PC-9 (cell line): Measurements from ENCODE around the gene PEA15.

ENCODE experiments used
- CTCF ChIP-seq: fragments of 200-600 bp; sonication (generic); conservative IDR thresholded peaks from 2 replicates; pipeline ENCODE4 v1.6.1; 2017; ENCODE audit warnings: mixed run types, antibody characterized with exemption, mild to moderate bottlenecking, moderate library complexity
- EZH2 ChIP-seq: fragments of 200-600 bp; sonication (generic); IDR thresholded peaks from 2 replicates; pipeline ENCODE4 v1.8.0; 2017; ENCODE audit warnings: antibody characterized with exemption, low read depth

DNA sequence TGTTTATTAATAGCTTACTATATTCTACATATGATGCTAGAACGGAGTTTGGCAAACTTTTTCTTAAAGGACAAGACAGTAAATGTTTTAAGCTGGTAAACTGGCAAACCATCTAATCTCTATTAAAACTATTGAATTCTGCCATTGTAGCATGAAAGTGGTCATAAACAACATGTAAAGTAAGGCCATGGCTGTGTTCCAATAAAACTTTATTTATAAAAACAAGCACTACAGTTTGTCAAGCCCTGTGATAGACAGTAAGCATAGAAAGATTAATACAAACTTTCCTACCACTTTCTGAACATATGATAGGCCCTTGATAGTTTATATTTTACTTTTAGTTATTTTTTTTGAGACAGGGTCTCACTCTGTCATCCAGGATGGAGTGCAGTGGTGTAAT, 22.4 kb downstream of the PEA15 start:
- TF ChIP-seq CTCF (no peak), EZH2 (no peak)
